ENCODE measurements around the gene S100A1. TPM values are rescaled to one million over a fixed set of nuclear protein-coding genes. Genes with fewer than 3 reads are reported as not detected.

S100A1 gene
- total and polyA plus RNA-seq, 2 of the 8 experiments (the other 6 are each of a cell fraction or from before 2014, with no cell fraction given), result 2.0 TPM; not detected in 1

DNA sequence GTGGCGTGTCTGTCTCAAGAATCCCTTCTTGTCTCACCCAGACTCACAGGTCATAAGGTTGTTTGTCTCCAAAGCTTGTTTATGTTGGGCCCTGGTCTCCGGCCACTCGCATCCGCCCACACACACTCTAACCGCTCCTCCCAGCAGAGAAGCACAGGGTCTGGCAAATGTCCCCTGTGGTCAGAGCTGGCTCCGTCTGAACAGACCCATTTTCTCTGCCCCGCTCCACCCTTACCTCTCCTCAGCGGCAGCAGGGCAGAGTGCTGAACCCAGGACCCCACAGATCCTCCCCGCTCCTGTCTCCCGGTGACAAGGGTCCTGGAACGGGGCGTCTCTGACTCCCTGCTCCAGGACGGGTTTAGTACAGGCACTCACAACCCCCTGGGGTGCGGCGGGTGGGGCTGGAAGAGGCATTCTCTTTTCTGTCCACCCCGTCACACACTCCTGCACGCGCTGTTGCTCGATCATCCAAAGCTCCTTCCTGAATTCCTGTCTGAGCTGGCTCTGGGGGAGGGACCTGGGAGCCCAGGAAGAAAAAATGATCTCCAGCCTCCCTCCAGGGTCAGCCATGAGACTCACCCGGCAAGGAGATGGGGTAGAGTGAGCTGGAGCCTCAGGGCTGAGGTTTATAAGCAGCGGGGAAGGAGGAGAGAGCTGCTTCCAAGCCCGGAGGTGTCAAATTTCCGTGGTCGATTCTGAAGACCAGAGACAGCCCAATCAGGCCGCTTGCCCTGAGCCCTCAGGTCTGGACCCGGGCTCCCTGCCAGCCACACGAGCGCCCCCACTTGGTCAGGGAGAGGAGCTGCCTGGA lies 1.1 kb upstream of the S100A1 start, which contains the start of gene S100A13 (continued):
- TF ChIP-seq HDAC2 (IDR thresholded peaks at IDR 0.05; ENCODE audit: borderline replicate concordance in 1 of 2, low read depth in 2 of 2, low read length in 2 of 2) (0 out of 4 replicates have a peak, but pooled peaks have one; percentile 45 to 62), EGR1 (IDR thresholded peaks at IDR 0.05; ENCODE audit: borderline replicate concordance, low read depth, low read length) (peak; percentile 91), BRCA1 (IDR thresholded peaks at IDR 0.05; ENCODE audit: low read depth, low read length) (no peak), SIX5 (IDR thresholded peaks at IDR 0.05; ENCODE audit: low read depth, low read length) (peak; percentile 35; the same call in 1 of the 2 replicates), USF2 (IDR thresholded peaks at IDR 0.05; ENCODE audit: low read length) (no peak), CTCF (IDR thresholded peaks at IDR 0.05; ENCODE audit: control extremely low read depth in 1 of 3, insufficient read depth in 1 of 3, low read depth in 1 of 3, low read length in 3 of 3) (peak; percentile 86 to 94 (median 90)), TAF7 (optimal IDR thresholded peaks at IDR 0.05; ENCODE audit: borderline replicate concordance, low read depth, low read length) (peak; percentile 92), HDAC6 (IDR thresholded peaks at IDR 0.05; ENCODE audit: low read depth, low read length) (no peak), BCL11A (IDR thresholded peaks at IDR 0.05; ENCODE audit: low read depth in 2 of 2, low read length in 2 of 2) (no peak), RBBP5 (IDR thresholded peaks at IDR 0.05; ENCODE audit: borderline replicate concordance, low read depth, low read length) (peak; percentile 71), TEAD4 (IDR thresholded peaks at IDR 0.05; ENCODE audit: low read depth, low read length) (no peak), RAD21 (IDR thresholded peaks at IDR 0.05 in 1 of 2, conservative IDR thresholded peaks at IDR 0.05 in 1 of 2; ENCODE audit: low read depth in 2 of 2, low read length in 2 of 2) (peak; percentile 67 to 78), POLR2AphosphoS5 (IDR thresholded peaks at IDR 0.05; ENCODE audit: low read depth, low read length) (peak; percentile 95), TAF1 (IDR thresholded peaks at IDR 0.05; ENCODE audit: low read depth, low read length) (peak; percentile 98), SP1 (IDR thresholded peaks at IDR 0.05; ENCODE audit: low read depth, low read length) (peak; percentile 48; the same call in 1 of the 2 replicates), KDM4A (IDR thresholded peaks at IDR 0.05; ENCODE audit: low read depth, low read length, severe bottlenecking) (peak; percentile 70), YY1 (IDR thresholded peaks at IDR 0.05; ENCODE audit: low read depth, low read length) (peak; percentile 63; the same call in 1 of the 2 replicates), ASH2L (IDR thresholded peaks at IDR 0.05; ENCODE audit: low read length) (peak; percentile 79), CBX8 (IDR thresholded peaks at IDR 0.05; ENCODE audit: borderline replicate concordance, low read depth, low read length) (no peak)

Measured in H1 (cell line).